ENCODE data around the gene SLC4A3. TPM values are rescaled to one million over a fixed set of nuclear protein-coding genes. Genes with fewer than 3 reads are reported as not detected.
A peak's percentile ranks its signal among the peaks of the same experiment; 100 is the strongest.

The SLC4A3 gene
- polyA plus RNA-seq, 1 donor: 12.8 TPM

GRCh38 chr2:219634171-219634940 is 6.9 kb downstream of the SLC4A3 start:
- DNase-seq: no peak

- DNase-seq: no peak
Measured at GRCh38 chr2:219634951-219635751, 7.7 kb downstream of the SLC4A3 start.

GRCh38 chr2:219636144-219636915 is 8.9 kb downstream of the SLC4A3 start:
- no peak for DNase-seq

- DNase-seq: no peak
Measured at GRCh38 chr2:219636941-219637841, 9.8 kb downstream of the SLC4A3 start.

GRCh38 chr2:219637842-219638185 is 10.4 kb downstream of the SLC4A3 start:
- DNase-seq: no peak

- DNase-seq: no peak
Measured at GRCh38 chr2:219638217-219638947, 11.0 kb downstream of the SLC4A3 start.

GRCh38 chr2:219638948-219639755 is 11.7 kb downstream of the SLC4A3 start:
- DNase-seq: no peak

GRCh38 chr2:219641390-219642068 is 14.1 kb downstream of the SLC4A3 start:
- DNase-seq: no peak

GRCh38 chr2:219642069-219642454 is 14.6 kb downstream of the SLC4A3 start:
- no peak for DNase-seq

- DNase-seq: peak; percentile 95
Measured at GRCh38 chr2:219642465-219643083, 15.1 kb downstream of the SLC4A3 start.

GRCh38 chr2:219643084-219643473 is 15.6 kb downstream of the SLC4A3 start:
- no peak for DNase-seq

GRCh38 chr2:219643788-219644398 is 16.5 kb downstream of the SLC4A3 start:
- no peak for DNase-seq

- DNase-seq: no peak
Measured at GRCh38 chr2:219644801-219645480, 17.5 kb downstream of the SLC4A3 start.

- DNase-seq: no peak
Measured at GRCh38 chr2:219645631-219646527, 18.4 kb downstream of the SLC4A3 start.

GRCh38 chr2:219648176-219648575 is 20.7 kb downstream of the SLC4A3 start:
- DNase-seq: no peak

GRCh38 chr2:219648963-219649362 is 21.5 kb downstream of the SLC4A3 start:
- DNase-seq: no peak
